Tracheal epithelial cell (primary cell): ENCODE results near the gene PCDHGA7. TPM values are rescaled to one million over a fixed set of nuclear protein-coding genes. Genes with fewer than 3 reads are reported as not detected.

Experiments
- total RNA-seq: library from RNA; depleted of rRNA; stranded (reverse); fragments of >200 nt; gene quantifications from 2 replicates; pipeline ENCODE4 v1.2.1, GENCODE V29; 2014

Gene PCDHGA7
- total RNA-seq = 0.21 and 0.24 TPM in 2 replicates

GRCh38 chr5:141382469-141383294, at the start of gene PCDHGA7:
Gene PCDHGA7, plus strand, starts transcription at chr5:141382742. Its CDS starts 158 bp downstream, at chr5:141382900.

GRCh38 chr5:141338538-141339306, 43.8 kb upstream of the PCDHGA7 start, which contains the start of gene PCDHGA2:
Gene PCDHGA2, plus strand, starts transcription at chr5:141338760.

GRCh38 chr5:141343242-141343952, 39.1 kb upstream of the PCDHGA7 start, which contains the start of gene PCDHGA3:
Gene PCDHGA3, plus strand, starts transcription at chr5:141343829. Its CDS starts 205 bp downstream, at chr5:141344034.

GRCh38 chr5:141349917-141350619, 32.5 kb upstream of the PCDHGA7 start, which contains the start of gene PCDHGB1:
Gene PCDHGB1, plus strand, starts transcription at chr5:141350099. Its CDS starts 162 bp downstream, at chr5:141350261.

GRCh38 chr5:141354900-141355469, 27.6 kb upstream of the PCDHGA7 start, which contains the start of gene PCDHGA4:
Gene PCDHGA4, plus strand, starts transcription at chr5:141355021. Its CDS starts 87 bp downstream, at chr5:141355108.

GRCh38 chr5:141359790-141360426, 22.6 kb upstream of the PCDHGA7 start, which contains the start of gene PCDHGB2:
Gene PCDHGB2, plus strand, starts transcription at chr5:141359994. Its CDS starts 142 bp downstream, at chr5:141360136.

GRCh38 chr5:141363952-141364660, 18.4 kb upstream of the PCDHGA7 start, which contains the start of gene PCDHGA5:
Gene PCDHGA5, plus strand, starts transcription at chr5:141364162. Its CDS starts 169 bp downstream, at chr5:141364331.

GRCh38 chr5:141369994-141370848, 12.3 kb upstream of the PCDHGA7 start, which contains the start of gene PCDHGB3:
Gene PCDHGB3, plus strand, starts transcription at chr5:141370242. Its CDS starts 153 bp downstream, at chr5:141370395.

GRCh38 chr5:141373673-141374317, 8.7 kb upstream of the PCDHGA7 start, which contains the start of gene PCDHGA6:
Gene PCDHGA6, plus strand, starts transcription at chr5:141373891. Its CDS starts 193 bp downstream, at chr5:141374084.

GRCh38 chr5:141387557-141388311, 5.2 kb downstream of the PCDHGA7 start, which contains the start of gene PCDHGB4:
Gene PCDHGB4, plus strand, starts transcription at chr5:141387698. Its CDS starts 187 bp downstream, at chr5:141387885.

GRCh38 chr5:141392429-141393198, 10.1 kb downstream of the PCDHGA7 start, which contains the start of gene PCDHGA8:
Gene PCDHGA8, plus strand, starts transcription at chr5:141392633. Its CDS starts 181 bp downstream, at chr5:141392814.

GRCh38 chr5:141397756-141398551, 15.4 kb downstream of the PCDHGA7 start, which contains the start of gene PCDHGB5:
Gene PCDHGB5, plus strand, starts transcription at chr5:141397947. Its CDS starts 181 bp downstream, at chr5:141398128.

GRCh38 chr5:141402553-141403243, 20.2 kb downstream of the PCDHGA7 start, which contains the start of gene PCDHGA9:
Gene PCDHGA9, plus strand, starts transcription at chr5:141402778. Its CDS starts 175 bp downstream, at chr5:141402953.

GRCh38 chr5:141407790-141408505, 25.4 kb downstream of the PCDHGA7 start, which contains the start of gene PCDHGB6:
Gene PCDHGB6, plus strand, starts transcription at chr5:141408021. Its CDS starts 182 bp downstream, at chr5:141408203.

